GM23248 (cell line): Measurements from ENCODE around the gene GARNL3.

Experiments used
- EZH2 ChIP-seq: fragments of 200-600 bp; sonication (generic); IDR thresholded peaks from 2 replicates; pipeline ENCODE4 v1.6.1; 2018; ENCODE audit warnings: antibody characterized with exemption, mild to moderate bottlenecking; ENCODE audit not compliant: insufficient read depth, poor library complexity, severe bottlenecking
- EZH2phosphoT487 ChIP-seq: fragments of 200-600 bp; sonication (generic); IDR thresholded peaks from 2 replicates; pipeline ENCODE4 v1.6.1; 2018; ENCODE audit warnings: antibody characterized with exemption, moderate library complexity, mild to moderate bottlenecking, low read depth; ENCODE audit not compliant: insufficient read depth

GRCh38 chr9:127392166-127392565 is 127.6 kb downstream of the GARNL3 start:
- TF ChIP-seq EZH2: no peak
- TF ChIP-seq EZH2phosphoT487: no peak
